Activated T-helper 17 cell treated with anti-CD3 and anti-CD28 coated beads, Interleukin-2, amount 50 U/mL, for 72 hours (primary cell): ENCODE results near the gene ERMN. TPM values are rescaled to one million over a fixed set of nuclear protein-coding genes. Genes with fewer than 3 reads are reported as not detected.
"Not testable (repeated sequence)": the region's sequence is repeated elsewhere in the genome, so short reads cannot be mapped to it uniquely, and the experiment has no call there.

ENCODE experiments used
- ATAC-seq: fragments of 150-1000 bp; cut with Tn5 transposase; replicated peaks from 2 replicates; pipeline ENCODE4 v1.10.0; 2021; ENCODE audit warnings: mild to moderate bottlenecking, moderate library complexity
- H3K27ac Mint-ChIP-seq: one replicate; pipeline ENCODE4 v1.8.0; 2022; ENCODE audit warnings: mixed read lengths
- H3K27me3 Mint-ChIP-seq: one replicate; pipeline ENCODE4 v1.8.0; 2022; ENCODE audit warnings: mixed read lengths
- H3K36me3 Mint-ChIP-seq: one replicate; pipeline ENCODE4 v1.8.0; 2022; ENCODE audit warnings: low read depth, mild to moderate bottlenecking, mixed read lengths
- H3K4me1 Mint-ChIP-seq: one replicate; pipeline ENCODE4 v1.8.0; 2022; ENCODE audit warnings: mixed read lengths
- H3K4me3 Mint-ChIP-seq: one replicate; pipeline ENCODE4 v1.8.0; 2022; ENCODE audit warnings: mild to moderate bottlenecking, mixed read lengths
- H3K9me3 Mint-ChIP-seq: one replicate; pipeline ENCODE4 v1.8.0; 2022; ENCODE audit warnings: mixed read lengths
- total RNA-seq, 2 donors: library from RNA; stranded (reverse); gene quantifications; one replicate each; pipeline ENCODE4 v1.2.3, GENCODE V29; 2022

ERMN gene, protein sequence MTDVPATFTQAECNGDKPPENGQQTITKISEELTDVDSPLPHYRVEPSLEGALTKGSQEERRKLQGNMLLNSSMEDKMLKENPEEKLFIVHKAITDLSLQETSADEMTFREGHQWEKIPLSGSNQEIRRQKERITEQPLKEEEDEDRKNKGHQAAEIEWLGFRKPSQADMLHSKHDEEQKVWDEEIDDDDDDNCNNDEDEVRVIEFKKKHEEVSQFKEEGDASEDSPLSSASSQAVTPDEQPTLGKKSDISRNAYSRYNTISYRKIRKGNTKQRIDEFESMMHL
- total RNA-seq, result 1 to 10 TPM; 1.6 to 1.8 TPM

DNA sequence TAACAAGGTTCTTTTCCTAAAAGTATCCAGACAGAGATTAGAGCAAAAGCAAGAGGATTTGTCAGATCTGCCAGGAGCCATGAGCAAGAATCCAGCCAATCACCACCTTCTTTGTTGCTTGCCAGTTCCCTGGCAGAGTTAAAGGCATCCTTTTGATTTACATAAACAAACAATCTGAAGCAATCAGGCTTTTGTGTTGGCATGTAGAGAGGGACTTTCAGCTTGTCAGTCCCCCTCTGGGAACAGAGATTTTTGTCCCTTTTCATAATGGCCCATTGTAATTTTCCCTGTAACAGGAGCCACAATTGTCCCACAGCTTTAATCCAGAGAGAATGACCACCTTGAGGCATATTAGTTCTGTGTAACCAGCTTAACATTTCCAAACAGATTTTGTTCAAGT is at the start of gene ERMN:
ERMN (minus strand) TSS at position 39 of the 400 bp plus-strand sequence. CDS start 182 bp downstream, outside the sequence.
- Mint-ChIP-seq H3K27ac (no peak within 1 kb of the TSS), H3K4me1 (peaks cover 11% of the 10 kb centered on the region), H3K4me3 (no peak within 1 kb of the TSS)

DNA sequence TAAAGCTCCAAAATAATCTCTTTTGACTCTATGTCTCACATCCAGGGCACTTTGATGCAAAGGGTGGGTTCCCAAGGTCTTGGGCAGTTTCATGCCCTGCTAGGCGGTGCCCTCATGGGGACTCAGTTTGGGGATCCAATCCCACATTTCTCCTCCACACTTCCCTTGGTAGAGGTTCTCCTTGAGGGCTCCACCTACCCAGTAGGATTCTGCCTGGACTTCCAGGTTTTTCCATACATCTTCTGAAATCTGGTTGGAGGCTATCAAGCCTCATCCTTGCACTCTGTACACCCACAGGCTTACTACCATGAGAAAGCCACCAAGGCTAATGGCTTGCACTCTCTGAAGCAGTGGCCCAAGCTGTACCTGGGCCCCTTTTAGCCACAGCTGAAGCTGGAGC is 49.8 kb upstream of the ERMN start:
- Mint-ChIP-seq H3K27me3 (no peaks in the 10 kb centered on the region), H3K27ac (no peak overlapping the region), H3K36me3 (peaks cover 8% of the 10 kb centered on the region), H3K9me3 (peaks cover 11% of the 10 kb centered on the region), H3K4me3 (no peak overlapping the region), H3K4me1 (no peaks in the 10 kb centered on the region)
- no peak for ATAC-seq

More for the DNA sequence above, at the start of gene ERMN:
- ATAC-seq, result no peak
- no peaks in the 10 kb centered on the region for H3K27me3 Mint-ChIP-seq
- H3K9me3 Mint-ChIP-seq, result no peaks in the 10 kb centered on the region
- H3K36me3 Mint-ChIP-seq, result peaks cover 24% of the 10 kb centered on the region

DNA sequence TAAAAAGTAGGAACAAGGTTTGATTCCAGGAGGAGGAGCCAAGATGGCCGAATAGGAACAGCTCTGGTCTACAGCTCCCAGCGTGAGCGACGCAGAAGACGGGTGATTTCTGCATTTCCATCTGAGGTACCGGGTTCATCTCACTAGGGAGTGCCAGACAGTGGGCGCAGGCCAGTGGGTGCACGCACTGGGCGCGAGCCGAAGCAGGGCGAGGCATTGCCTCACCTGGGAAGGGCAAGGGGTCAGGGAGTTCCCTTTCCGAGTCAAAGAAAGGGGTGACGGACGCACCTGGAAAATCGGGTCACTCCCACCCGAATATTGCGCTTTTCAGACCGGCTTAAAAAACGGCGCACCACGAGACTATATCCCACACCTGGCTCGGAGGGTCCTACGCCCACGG is 42.9 kb upstream of the ERMN start:
- not testable (repeated sequence) for H3K36me3 Mint-ChIP-seq, ATAC-seq, H3K4me3 Mint-ChIP-seq, H3K27me3 Mint-ChIP-seq, H3K9me3 Mint-ChIP-seq, H3K27ac Mint-ChIP-seq
- H3K4me1 Mint-ChIP-seq, result peaks cover 16% of the 10 kb centered on the region

DNA sequence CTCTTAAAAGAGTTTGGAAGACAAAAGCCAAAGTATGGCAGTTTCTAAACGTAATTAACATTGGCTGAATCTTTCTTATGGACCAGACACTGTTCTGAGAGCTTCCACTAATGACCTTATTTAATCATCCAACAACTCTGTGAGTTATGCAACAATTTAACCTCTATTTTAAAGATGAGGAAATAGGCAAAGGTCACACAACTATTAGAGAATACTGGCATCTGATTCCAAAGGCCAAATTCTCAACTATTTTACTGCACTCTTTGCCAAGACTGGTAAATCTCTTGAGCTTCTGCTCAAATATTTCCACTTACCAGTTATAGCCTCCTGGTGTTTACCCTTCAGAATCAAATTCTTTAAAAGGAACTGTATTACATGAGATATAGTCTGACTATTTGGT is 42.1 kb upstream of the ERMN start:
- Mint-ChIP-seq H3K36me3 (no peaks in the 10 kb centered on the region), H3K27me3 (no peaks in the 10 kb centered on the region), H3K9me3 (no peaks in the 10 kb centered on the region), H3K27ac (no peak overlapping the region), H3K4me1 (peaks cover 16% of the 10 kb centered on the region), H3K4me3 (no peak overlapping the region)
- ATAC-seq, result no peak

DNA sequence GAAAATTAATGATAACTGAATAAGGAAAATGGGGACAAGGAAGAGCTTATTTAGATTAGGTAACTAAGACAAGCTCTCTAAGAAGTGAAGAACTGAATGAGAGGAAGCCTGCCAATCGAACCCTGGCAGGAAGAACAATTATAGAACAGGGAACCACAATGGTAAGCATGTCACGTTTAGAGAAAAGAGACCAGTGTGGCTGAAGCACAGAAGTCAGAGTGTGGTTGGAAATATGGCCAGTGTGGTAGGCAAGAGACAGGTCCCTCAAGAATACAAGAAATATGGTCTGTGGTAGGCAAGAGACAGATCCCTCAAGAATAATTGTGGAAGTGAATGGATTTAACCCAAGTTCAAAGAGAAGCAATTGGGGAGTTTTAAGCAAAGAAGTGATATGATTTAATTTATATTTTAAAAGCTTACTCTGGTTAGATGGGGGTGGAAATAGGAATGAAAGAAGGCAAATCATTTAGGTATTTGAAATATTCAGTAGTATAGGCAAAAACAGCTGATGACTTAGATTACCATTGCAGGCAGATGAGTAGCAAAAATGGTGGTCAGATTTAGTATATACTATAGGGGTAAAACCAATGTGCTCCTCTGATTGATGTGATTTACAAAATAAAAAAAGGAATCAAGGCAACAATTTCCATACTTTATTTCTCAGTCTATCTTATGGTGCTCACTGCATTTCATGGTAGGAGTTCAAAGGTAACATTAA is 38.8 kb upstream of the ERMN start:
- Mint-ChIP-seq H3K27me3 (no peaks in the 10 kb centered on the region), H3K27ac (peak overlapping the region; percentile 86), H3K4me1 (peaks cover 16% of the 10 kb centered on the region), H3K9me3 (peaks cover 7% of the 10 kb centered on the region), H3K4me3 (peak overlapping the region; percentile 36), H3K36me3 (no peaks in the 10 kb centered on the region)
- peak; percentile 72 for ATAC-seq

DNA sequence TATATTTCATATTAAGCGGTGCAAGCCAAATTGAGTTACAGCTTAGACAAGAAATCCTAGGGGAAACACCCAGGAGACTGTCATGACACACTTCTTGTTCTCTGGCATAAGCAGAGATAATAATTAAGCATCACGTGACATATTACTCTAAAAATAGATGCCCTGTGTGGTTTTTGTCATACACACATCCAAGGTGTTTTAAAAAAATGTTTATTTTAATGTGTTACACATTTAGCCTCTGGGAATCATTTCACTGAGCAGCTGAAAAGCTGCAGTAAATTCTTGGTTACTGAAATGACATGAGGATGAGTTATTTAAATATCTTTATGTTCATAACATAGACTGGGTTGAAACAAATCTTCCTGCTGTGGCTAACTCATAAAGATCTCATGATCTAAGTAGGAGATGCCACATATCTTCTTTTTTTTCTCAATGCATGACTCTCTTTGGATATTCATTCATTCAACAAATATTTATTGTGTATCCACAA is 38.0 kb upstream of the ERMN start:
- peaks cover 16% of the 10 kb centered on the region for H3K4me1 Mint-ChIP-seq
- H3K36me3 Mint-ChIP-seq, result no peaks in the 10 kb centered on the region
- H3K4me3 Mint-ChIP-seq, result peak overlapping the region; percentile 36
- ATAC-seq, result peak; percentile 81
- peak overlapping the region; percentile 86 for H3K27ac Mint-ChIP-seq
- peaks cover 7% of the 10 kb centered on the region for H3K9me3 Mint-ChIP-seq
- H3K27me3 Mint-ChIP-seq, result no peaks in the 10 kb centered on the region

DNA sequence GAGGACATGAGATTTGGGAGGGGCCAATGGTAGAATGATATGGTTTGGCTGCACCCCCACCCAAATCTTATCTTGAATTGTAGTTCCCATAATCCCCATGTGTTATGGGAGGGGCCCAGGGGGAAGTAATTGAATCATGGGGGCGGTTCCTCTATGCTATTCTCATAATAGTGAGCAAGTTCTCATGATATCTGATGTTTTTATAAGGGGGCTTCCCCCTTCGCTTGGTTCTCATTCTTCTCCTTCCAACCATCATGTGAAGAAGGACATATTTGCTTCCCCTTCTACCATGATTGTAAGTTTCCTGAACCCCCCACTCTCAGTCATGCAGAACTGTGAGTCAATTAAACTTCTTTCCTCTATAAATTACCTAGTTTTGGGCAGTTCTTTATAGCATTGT is 37.0 kb upstream of the ERMN start:
- no peak for ATAC-seq

DNA sequence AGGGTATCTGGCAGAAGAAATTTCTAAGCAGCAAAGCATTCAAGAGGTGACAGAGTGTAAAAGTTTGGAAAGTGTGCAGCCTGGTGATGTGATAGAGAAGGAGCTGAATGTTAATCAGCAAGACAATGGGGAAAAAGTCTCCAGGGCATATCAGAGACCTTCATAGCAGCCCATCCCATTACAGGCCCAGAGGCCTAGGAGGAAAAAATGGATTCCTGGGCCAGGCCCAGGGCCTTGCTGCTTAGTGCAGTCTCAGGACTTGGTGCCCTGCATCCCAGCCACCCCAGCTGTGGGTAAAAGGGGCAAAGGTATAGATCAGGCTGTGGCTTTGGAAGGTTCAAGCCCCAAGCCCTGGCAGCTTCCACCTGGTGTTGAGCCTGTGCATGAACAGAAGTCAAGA is 35.9 kb upstream of the ERMN start:
- Mint-ChIP-seq H3K4me3 (no peak overlapping the region), H3K27ac (no peak overlapping the region), H3K9me3 (peaks cover 7% of the 10 kb centered on the region), H3K4me1 (peaks cover 16% of the 10 kb centered on the region), H3K27me3 (no peaks in the 10 kb centered on the region), H3K36me3 (no peaks in the 10 kb centered on the region)
- no peak for ATAC-seq

More for the DNA sequence above, 37.0 kb upstream of the ERMN start:
- Mint-ChIP-seq H3K27ac (no peak overlapping the region), H3K4me3 (no peak overlapping the region), H3K36me3 (no peaks in the 10 kb centered on the region), H3K4me1 (peaks cover 16% of the 10 kb centered on the region), H3K9me3 (peaks cover 7% of the 10 kb centered on the region), H3K27me3 (no peaks in the 10 kb centered on the region)

DNA sequence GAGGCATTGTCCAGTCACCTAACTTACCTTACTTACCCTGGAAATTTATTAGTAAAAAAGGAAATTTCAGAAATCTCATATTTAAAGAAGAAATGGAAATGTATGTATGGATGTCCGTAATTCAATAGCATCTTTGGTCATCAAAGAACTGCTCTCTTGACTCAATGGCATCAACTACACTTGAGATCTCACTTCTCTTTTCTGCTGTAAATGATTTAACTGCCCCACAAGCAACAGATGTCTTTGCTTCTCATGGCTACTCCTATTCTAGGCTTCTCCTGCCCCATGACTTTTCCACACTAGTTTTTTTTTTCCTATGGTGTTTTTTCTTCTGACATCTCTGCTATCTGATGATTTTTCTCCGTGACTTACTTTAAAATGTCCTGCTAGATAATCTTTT is 34.0 kb upstream of the ERMN start:
- Mint-ChIP-seq H3K27ac (peak overlapping the region; percentile 21), H3K4me1 (peaks cover 9% of the 10 kb centered on the region), H3K9me3 (peaks cover 7% of the 10 kb centered on the region), H3K36me3 (no peaks in the 10 kb centered on the region), H3K4me3 (no peak overlapping the region), H3K27me3 (no peaks in the 10 kb centered on the region)
- no peak for ATAC-seq

DNA sequence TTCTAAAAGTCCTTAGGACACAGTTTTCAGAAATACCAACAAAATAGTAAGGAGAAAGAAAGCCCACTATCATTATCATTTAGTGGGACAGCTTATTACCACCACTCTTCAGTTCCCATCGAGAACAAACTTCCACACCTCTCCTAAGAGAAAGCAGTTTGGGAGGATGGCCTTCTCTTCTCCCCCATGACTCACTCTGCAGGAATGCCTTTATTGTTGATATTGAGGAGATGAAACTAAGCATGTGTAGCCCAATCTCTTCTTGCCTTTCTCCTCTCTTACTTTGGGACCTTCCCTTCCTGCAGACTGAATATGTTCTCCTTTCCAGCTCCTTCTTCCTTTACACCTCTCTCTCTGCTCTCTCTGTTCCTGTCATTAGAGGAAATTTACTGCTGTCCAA is 30.0 kb upstream of the ERMN start:
- ATAC-seq, result no peak
- no peaks in the 10 kb centered on the region for H3K36me3 Mint-ChIP-seq
- no peaks in the 10 kb centered on the region for H3K27me3 Mint-ChIP-seq
- no peak overlapping the region for H3K27ac Mint-ChIP-seq
- H3K9me3 Mint-ChIP-seq, result no peaks in the 10 kb centered on the region
- H3K4me1 Mint-ChIP-seq, result no peaks in the 10 kb centered on the region
- no peak overlapping the region for H3K4me3 Mint-ChIP-seq

DNA sequence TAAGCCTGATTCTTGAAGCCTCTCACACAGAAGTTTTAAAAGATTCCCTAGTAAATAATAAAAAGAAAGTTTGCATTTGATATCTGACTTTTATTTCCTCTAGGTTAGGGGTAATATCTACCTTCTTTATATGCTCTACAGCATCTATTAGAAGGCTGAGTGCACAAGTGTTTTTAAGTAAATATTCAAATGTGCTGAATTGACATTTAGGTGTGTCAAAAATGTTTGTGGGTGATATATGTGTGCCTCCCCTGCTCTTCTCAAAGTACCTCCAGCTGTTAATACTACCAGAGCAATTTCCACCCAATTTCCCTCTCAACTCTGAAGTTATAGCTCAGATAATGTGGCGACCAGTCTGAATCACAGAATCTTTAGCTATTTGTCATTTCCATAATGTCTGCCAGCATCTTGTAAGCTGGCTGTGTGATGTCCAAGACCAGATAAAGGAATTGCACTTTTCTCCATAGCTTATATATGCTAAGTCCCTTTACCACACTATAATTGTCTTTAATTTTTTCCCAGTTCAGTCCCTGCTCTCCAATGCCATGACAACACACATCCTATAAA is 24.4 kb upstream of the ERMN start:
- peaks cover 2% of the 10 kb centered on the region for H3K36me3 Mint-ChIP-seq
- no peaks in the 10 kb centered on the region for H3K27me3 Mint-ChIP-seq
- no peak for ATAC-seq

DNA sequence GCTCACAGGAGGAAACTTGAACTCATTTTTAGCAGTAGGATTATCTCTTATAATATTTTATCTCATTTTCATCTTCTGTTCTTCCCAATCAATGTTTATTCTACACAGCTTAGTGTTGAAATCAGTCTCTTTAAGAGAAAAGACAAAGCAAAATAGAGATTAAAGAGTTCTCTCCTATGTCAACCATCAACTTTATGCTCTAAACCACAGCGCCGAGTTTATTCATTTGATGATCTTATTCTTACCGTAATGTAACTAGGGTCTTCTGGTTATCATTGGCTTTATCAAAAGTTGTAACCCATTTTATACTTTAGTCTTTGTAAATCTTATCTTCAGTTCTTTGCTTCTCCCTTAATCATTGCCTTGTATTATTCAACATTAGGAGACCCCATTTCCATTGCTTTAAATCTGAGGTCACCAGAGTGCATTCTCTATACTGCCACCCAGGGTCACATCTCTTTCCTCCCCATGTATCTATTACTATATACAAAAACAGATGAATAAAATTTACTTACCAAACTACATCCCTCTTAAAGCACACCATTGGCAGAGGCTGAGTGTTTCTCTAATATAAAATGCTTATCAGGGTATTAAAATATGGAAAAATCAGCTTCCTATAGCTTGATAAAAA is 22.8 kb upstream of the ERMN start:
- H3K4me3 Mint-ChIP-seq, result no peak overlapping the region
- H3K27me3 Mint-ChIP-seq, result no peaks in the 10 kb centered on the region
- peaks cover 8% of the 10 kb centered on the region for H3K36me3 Mint-ChIP-seq
- no peak overlapping the region for H3K27ac Mint-ChIP-seq
- no peak for ATAC-seq
- H3K9me3 Mint-ChIP-seq, result peaks cover 11% of the 10 kb centered on the region
- peaks cover 4% of the 10 kb centered on the region for H3K4me1 Mint-ChIP-seq

More for the DNA sequence above, 24.4 kb upstream of the ERMN start:
- Mint-ChIP-seq H3K27ac (no peak overlapping the region), H3K4me1 (peaks cover 4% of the 10 kb centered on the region), H3K4me3 (no peak overlapping the region), H3K9me3 (no peaks in the 10 kb centered on the region)

DNA sequence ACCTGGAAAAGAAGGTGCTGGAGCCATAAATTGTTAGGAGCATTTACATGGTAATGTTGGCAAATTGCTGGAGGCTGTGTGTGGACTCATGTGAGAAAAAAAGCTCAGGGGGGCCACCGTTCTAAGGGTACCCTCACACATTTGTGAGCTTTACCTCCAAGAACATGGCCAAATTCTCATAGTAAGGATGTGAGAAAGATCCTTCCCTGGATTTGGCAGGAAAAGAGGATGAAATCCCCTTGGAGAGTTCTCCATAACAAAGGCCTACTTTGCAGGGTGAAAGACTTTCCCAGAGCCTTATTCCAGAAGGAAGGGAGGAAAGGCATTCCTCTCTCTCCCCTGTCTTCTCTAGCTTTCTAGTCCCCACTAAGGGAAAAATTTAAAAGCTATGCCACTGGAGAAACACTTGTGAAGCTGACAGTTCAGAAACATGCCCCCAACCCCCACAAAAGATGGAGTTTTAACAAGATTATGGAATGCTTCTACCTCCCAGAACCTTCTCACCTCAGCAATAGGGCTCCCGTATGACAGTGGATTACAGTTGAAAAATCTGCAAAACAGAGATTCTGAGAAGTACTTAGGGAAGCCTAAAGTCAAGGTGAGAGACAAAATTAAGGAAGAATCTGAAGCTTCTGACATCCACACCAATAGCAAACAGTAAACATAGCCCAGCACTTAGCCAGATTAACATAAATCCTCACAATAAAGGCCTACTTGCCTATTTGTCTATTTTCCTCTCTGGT is 20.2 kb upstream of the ERMN start:
- peaks cover 30% of the 10 kb centered on the region for H3K36me3 Mint-ChIP-seq

DNA sequence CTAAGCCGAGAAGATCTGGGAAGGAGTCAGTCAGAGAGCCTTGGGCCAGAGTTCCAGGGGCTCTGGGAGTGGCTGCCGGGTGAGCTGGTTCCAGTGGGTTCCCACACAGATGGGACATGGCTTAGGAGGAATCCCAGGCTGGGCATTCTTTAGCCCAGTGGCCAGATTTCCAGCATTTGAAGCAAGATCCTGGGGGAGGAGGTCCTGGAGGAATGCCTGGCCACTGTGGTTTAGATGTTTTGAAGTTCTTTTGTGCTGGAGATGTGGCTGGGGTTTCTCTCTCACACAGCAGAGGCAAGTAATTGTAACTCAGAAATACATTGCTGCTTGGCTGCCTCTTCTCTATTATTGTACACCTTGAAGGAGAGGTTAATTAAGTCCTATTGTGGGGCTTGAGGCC is 15.8 kb upstream of the ERMN start:
- ATAC-seq, H3K4me3 Mint-ChIP-seq, H3K27me3 Mint-ChIP-seq, H3K4me1 Mint-ChIP-seq, H3K27ac Mint-ChIP-seq: not testable (repeated sequence)
- peaks cover 25% of the 10 kb centered on the region for H3K9me3 Mint-ChIP-seq
- peaks cover 30% of the 10 kb centered on the region for H3K36me3 Mint-ChIP-seq

More for the DNA sequence above, 20.2 kb upstream of the ERMN start:
- ATAC-seq, result no peak
- H3K27ac Mint-ChIP-seq, result no peak overlapping the region
- peaks cover 25% of the 10 kb centered on the region for H3K9me3 Mint-ChIP-seq
- H3K4me3 Mint-ChIP-seq, result no peak overlapping the region
- H3K4me1 Mint-ChIP-seq, result peaks cover 4% of the 10 kb centered on the region
- no peaks in the 10 kb centered on the region for H3K27me3 Mint-ChIP-seq
